Glutamatergic neuron (in vitro differentiated cells): ENCODE measurements around the gene RAB3D. TPM values are rescaled to one million over a fixed set of nuclear protein-coding genes. Genes with fewer than 3 reads are reported as not detected.

Experiments
- DNase-seq: peaks from one replicate; pipeline ENCODE4 v3.0.0; 2022
- H3K27ac Mint-ChIP-seq: one replicate; pipeline ENCODE4 v1.8.0; 2020; ENCODE audit warnings: mild to moderate bottlenecking, mixed read lengths, inconsistent platforms; ENCODE audit not compliant: unreplicated experiment
- H3K27me3 Mint-ChIP-seq: one replicate; pipeline ENCODE4 v1.8.0; 2020; ENCODE audit warnings: mild to moderate bottlenecking, moderate library complexity, mixed read lengths, inconsistent platforms; ENCODE audit not compliant: unreplicated experiment
- H3K36me3 Mint-ChIP-seq: one replicate; pipeline ENCODE4 v1.8.0; 2020; ENCODE audit warnings: mild to moderate bottlenecking, mixed read lengths, inconsistent platforms; ENCODE audit not compliant: unreplicated experiment
- H3K4me1 Mint-ChIP-seq: one replicate; pipeline ENCODE4 v1.8.0; 2020; ENCODE audit warnings: mild to moderate bottlenecking, low read depth, mixed read lengths, inconsistent platforms; ENCODE audit not compliant: unreplicated experiment
- H3K4me3 Mint-ChIP-seq: one replicate; pipeline ENCODE4 v1.8.0; 2020; ENCODE audit warnings: mild to moderate bottlenecking, mixed read lengths, inconsistent platforms; ENCODE audit not compliant: unreplicated experiment
- H3K9me3 Mint-ChIP-seq: one replicate; pipeline ENCODE4 v1.8.0; 2020; ENCODE audit warnings: mild to moderate bottlenecking, moderate library complexity, mixed read lengths, inconsistent platforms; ENCODE audit not compliant: unreplicated experiment
- CTCF ChIP-seq: fragments of 200-600 bp; sonication (generic); IDR thresholded peaks from one replicate; pipeline ENCODE4 v1.5.0; 2021; ENCODE audit not compliant: partially characterized antibody, unreplicated experiment
- total RNA-seq: library from RNA; stranded (reverse); fragmentation: NEBNext Ultra II Directional; extraction: Animal tissue kit (Norgen Biotek cat#: 25700); gene quantifications from one replicate; pipeline ENCODE4 v1.2.1, GENCODE V29; 2021; ENCODE audit not compliant: unreplicated experiment

Gene RAB3D
- total RNA-seq, 1 donor from 2014 or later = 130 TPM

- H3K36me3 Mint-ChIP-seq = peaks cover 7% of the 10 kb centered on the region
Observed at GRCh38 chr19:11331502-11331901, 8.0 kb downstream of the RAB3D start.

GRCh38 chr19:11330127-11330526 is 9.3 kb downstream of the RAB3D start:
- Mint-ChIP-seq H3K4me1 (no peaks in the 10 kb centered on the region), H3K36me3 (peaks cover 2% of the 10 kb centered on the region), H3K27me3 (no peaks in the 10 kb centered on the region), H3K27ac (no peak overlapping the region), H3K9me3 (peaks cover 4% of the 10 kb centered on the region), H3K4me3 (no peak overlapping the region)
- no peak for DNase-seq
- no peak for TF ChIP-seq CTCF

More at GRCh38 chr19:11331502-11331901, 8.0 kb downstream of the RAB3D start:
- no peak for DNase-seq
- no peak overlapping the region for H3K27ac Mint-ChIP-seq
- no peaks in the 10 kb centered on the region for H3K4me1 Mint-ChIP-seq
- TF ChIP-seq CTCF = no peak
- H3K9me3 Mint-ChIP-seq = peaks cover 4% of the 10 kb centered on the region
- no peak overlapping the region for H3K4me3 Mint-ChIP-seq
- no peaks in the 10 kb centered on the region for H3K27me3 Mint-ChIP-seq

GRCh38 chr19:11325544-11325943 is 13.9 kb downstream of the RAB3D start:
- Mint-ChIP-seq H3K4me1 (peaks cover 9% of the 10 kb centered on the region), H3K27me3 (peaks cover 5% of the 10 kb centered on the region), H3K4me3 (no peak overlapping the region), H3K9me3 (peaks cover 6% of the 10 kb centered on the region), H3K27ac (no peak overlapping the region), H3K36me3 (no peaks in the 10 kb centered on the region)
- no peak for TF ChIP-seq CTCF
- DNase-seq = no peak

- no peak for DNase-seq
- H3K9me3 Mint-ChIP-seq = peaks cover 5% of the 10 kb centered on the region
- H3K27me3 Mint-ChIP-seq = peaks cover 5% of the 10 kb centered on the region
- no peak for TF ChIP-seq CTCF
- no peak overlapping the region for H3K4me3 Mint-ChIP-seq
- H3K27ac Mint-ChIP-seq = no peak overlapping the region
- H3K4me1 Mint-ChIP-seq = peaks cover 9% of the 10 kb centered on the region
- no peaks in the 10 kb centered on the region for H3K36me3 Mint-ChIP-seq
Observed at GRCh38 chr19:11324748-11325389, 14.6 kb downstream of the RAB3D start.

- DNase-seq = no peak
- TF ChIP-seq CTCF = no peak
- Mint-ChIP-seq H3K4me1 (peaks cover 9% of the 10 kb centered on the region), H3K27ac (no peak overlapping the region), H3K4me3 (no peak overlapping the region), H3K9me3 (peaks cover 5% of the 10 kb centered on the region), H3K27me3 (peaks cover 7% of the 10 kb centered on the region), H3K36me3 (no peaks in the 10 kb centered on the region)
Observed at GRCh38 chr19:11324079-11324661, 15.3 kb downstream of the RAB3D start.
